SKM-1 (cell line): ENCODE results near the gene VN1R2.
"Not testable (repeated sequence)": the region's sequence is repeated elsewhere in the genome, so short reads cannot be mapped to it uniquely, and the experiment has no call there.

ENCODE experiments used
- DNase-seq: peaks from one replicate; lab custom pipeline; 2025; ENCODE audit not compliant: unreplicated experiment; lab: John Stamatoyannopoulos, UW

VN1R2 gene, protein sequence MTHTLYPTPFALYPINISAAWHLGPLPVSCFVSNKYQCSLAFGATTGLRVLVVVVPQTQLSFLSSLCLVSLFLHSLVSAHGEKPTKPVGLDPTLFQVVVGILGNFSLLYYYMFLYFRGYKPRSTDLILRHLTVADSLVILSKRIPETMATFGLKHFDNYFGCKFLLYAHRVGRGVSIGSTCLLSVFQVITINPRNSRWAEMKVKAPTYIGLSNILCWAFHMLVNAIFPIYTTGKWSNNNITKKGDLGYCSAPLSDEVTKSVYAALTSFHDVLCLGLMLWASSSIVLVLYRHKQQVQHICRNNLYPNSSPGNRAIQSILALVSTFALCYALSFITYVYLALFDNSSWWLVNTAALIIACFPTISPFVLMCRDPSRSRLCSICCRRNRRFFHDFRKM

DNA sequence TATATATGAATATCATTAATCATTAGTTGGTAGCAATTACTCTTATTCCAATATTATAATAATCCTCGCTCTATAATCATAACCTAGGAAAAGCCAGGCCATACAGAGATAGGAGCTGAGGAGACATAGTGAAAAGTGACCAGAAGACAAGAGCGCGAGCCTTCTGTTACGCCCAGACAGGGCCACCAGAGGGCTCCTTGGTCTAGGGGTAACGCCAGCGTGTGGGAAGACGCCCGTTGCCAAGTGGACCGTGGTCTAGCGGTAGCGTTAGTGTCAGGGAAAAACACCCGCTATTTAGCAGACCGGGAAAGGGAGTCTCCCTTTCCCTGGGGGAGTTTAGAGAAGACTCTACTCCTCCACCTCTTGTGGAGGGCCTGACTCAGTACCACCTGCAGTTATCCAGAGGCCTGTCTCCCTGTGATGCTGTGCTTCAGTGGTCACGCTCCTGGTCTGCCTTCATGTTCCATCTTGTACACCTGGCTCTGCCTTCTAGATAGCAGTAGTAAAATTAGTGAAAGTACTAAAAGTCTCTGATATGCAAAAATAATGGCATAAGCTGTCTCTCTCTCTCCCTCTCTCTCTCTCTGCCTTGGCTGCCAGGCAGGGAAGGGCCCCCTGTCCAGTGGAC lies at the start of gene VN1R2:
TSS of gene VN1R2 (plus strand) at position 578 of the 628 bp plus-strand sequence. CDS start 84 bp downstream, outside the sequence.
- DNase-seq = not testable (repeated sequence)

DNA sequence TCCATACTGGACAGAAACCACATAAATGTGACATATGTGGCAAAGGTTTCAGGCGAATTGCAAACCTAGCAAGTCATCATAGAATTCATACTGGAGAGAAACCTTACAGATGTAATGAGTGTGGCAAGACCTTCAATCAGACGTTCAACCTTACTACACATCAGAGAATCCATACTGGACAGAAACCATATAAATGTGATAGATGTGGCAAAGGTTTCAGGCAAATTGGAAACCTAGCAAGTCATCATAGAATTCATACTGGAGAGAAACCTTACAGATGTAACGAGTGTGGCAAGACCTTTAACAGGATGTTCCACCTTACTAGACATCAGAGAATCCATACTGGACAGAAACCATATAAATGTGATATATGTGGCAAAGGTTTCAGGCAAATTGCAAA lies 46.5 kb upstream of the VN1R2 start:
- not testable (repeated sequence) for DNase-seq

DNA sequence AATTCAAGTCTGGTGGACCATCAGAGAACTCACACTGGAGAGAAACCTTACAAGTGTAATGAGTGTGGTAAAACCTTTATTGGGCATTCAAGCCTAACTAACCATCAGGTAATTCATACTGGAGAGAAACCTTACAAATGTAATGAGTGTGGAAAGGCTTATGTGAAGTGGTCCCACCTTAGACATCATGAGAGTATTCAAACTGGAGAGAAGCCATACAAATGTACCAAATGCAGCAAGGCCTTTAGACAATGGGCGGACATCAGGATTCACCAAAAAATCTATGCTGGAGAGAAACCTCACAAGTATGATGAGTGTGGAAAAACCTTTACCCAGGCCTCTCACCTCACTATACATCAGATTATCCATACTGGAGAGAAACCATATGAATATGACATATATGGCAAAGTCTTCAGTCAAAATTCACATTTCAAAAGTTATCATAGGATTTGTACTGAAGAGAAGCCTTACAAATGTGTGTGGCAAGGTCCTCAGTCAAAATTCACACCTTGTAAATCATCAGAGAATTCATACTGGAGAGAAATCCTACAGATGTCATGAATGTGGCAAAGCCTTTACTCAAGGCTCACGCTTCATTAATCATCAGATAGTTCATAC lies 45.3 kb upstream of the VN1R2 start:
- no peak for DNase-seq

DNA sequence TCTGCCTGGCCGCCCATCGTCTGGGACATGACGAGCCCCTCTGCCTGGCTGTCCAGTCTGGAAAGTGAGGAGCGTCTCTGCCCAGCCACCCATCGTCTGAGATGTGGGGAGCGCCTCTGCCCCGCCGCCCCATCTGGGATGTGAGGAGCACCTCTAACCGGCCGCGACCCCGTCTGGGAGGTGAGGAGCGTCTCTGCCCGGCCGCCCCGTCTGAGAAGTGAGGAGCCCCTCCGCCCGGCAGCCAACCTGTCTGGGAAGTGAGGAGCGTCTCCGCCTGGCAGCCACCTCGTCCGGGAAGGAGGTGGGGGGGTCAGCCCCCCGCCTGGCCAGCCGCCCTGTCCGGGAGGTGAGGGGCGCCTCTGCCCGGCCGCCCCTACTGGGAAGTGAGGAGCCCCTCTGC lies 35.4 kb upstream of the VN1R2 start:
- not testable (repeated sequence) for DNase-seq

DNA sequence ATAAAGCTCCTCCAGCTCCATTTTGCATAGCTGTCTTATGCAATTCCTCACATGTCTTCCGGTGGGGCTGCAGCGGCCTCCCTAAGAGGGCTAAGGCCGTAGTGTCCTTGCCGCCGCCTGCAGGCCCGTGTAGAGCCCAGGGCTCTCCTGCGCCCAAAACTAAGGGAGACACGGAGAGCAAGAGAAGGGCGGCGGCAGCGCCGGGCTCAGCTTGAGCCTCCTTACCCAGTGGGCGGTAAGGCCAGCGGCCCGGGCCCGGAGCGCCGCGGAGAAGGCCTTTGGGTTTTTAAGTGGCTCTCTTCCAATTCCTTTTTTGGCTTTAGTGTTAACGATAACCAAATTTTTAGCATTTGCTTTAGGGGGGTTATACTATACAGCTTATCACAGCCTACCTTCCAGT lies 33.5 kb upstream of the VN1R2 start:
- no peak for DNase-seq

DNA sequence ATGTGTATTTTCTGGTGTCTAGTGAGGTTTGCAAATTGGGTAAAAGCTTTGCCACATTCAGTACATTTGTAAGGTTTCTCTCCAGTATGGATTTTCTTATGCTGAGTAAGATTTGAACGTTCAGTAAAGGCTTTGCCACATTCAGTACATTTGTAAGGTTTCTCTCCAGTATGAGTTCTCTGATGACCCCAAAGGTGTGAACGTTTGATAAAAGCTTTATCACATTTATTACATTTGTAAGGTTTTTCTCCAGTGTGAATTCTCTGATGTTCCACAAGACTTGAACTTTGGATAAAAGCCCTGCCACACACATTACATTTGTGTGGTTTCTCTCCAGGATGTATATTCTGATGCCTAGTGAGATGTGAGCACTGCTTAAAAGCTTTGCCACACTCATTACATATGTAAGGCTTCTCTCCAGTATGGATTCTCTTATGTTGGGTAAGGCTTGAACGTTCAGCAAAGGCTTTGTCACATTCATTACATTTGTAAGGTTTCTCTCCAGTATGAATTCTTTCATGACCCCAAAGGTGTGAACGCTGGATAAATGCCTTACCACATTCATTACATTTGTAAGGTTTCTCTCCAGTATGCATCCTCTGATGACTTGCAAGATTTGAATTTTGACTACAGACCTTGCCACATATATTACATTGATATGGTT lies 20.8 kb upstream of the VN1R2 start:
- no peak for DNase-seq

DNA sequence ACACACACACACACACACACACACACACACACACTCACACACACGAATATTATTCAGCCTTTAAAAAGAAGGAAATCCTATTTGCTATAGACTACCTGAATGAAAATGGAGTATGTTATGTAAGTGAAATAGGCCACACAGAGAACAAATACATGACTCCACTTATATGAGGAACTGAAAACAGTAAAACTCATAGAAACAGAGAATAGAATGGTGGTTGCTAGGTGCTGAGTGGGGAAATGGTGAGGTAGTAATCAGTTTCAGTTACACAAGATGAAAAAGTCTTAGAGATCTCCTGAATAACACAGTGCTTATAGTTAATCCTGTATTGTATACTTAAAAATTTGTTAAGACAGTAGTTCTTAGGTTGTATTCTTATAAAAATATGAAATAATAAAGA lies 11.6 kb upstream of the VN1R2 start:
- no peak for DNase-seq

DNA sequence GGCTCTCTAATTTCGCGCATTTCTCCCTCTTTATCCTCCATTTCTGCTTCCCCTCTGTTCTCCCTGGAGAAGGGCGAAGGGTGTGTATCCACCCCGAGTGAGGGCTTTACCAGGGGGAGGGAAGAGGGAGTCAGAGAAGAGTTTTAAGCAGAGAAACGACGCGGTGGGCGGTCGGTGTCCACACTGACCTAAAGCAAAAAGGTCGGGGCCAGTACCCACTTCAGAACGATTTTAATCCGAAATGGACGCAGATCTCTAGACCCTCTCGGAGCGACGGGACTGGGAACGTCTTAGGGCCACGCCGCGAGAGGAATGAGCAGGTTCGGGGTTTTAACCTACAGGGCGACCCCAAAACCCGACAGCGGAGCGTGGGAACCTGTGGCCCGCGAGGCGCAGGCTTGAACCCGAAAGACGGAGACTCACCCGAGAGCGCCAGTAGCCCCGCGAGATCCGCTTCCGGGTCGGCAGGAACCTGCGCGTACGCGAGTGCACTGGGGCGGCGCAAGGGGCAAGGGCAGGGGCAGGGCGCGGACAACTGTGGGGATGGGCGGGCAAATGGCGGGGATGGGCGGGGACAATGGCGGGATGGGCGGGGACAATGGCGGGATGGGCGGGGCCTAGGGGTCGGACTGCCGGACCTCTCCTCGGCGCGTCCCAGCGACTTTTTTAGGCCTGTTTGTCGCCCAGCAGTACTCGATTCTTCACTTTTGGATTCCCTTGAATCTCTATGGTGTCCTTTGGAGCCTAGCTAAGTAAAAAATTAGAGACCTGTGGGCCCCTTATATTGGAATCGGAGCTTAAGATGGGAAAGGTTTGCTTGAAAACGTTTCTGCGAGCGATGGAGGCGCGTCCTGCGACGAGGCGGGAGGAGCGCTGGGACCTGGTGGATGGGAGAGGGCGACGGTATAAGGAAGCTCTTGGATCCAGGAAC lies 3.4 kb upstream of the VN1R2 start, which contains the start of gene ZNF677:
TSS of gene ZNF677 (minus strand) at position 463 of the 931 bp plus-strand sequence. CDS start 3,323 bp downstream, outside the sequence.
- peak; percentile 0 for DNase-seq

DNA sequence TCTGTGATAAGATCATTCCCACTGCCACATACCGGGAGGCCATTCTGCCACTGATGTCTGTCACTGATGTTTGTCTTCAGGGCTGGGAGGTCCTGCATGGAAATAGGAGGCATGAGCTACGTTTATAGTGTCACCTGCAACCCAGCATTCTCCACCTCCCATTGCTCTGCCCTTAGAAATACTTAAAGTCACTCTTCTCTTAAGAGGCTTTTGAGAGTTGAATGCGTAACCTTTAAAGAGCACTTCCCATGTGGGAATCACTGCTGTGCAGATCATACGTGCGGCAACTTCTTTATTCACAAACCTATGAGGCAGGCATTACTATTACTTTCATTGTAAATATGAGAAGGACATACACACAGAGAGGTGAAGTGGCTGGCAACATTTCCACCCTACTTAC lies 9.5 kb downstream of the VN1R2 start, which contains the start of gene VN1R4:
TSS of gene VN1R4 (minus strand) at position 101 of the 400 bp plus-strand sequence. CDS start at position 43, 58 bp downstream.
- not testable (repeated sequence) for DNase-seq

DNA sequence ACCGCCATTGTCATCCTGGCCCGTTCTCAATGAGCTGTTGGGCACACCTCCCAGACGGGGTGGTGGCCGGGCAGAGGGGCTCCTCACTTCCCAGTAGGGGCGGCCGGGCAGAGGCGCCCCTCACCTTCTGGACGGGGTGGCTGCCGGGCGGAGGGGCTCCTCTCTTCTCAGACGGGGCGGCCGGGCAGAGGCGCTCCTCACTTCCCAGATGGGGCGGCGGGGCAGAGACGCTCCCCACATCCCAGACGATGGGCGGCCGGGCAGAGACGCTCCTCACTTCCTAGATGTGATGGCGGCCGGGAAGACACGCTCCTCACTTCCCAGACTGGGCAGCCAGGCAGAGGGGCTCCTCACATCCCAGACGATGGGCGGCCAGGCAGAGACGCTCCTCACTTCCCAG lies 11.8 kb downstream of the VN1R2 start:
- not testable (repeated sequence) for DNase-seq

DNA sequence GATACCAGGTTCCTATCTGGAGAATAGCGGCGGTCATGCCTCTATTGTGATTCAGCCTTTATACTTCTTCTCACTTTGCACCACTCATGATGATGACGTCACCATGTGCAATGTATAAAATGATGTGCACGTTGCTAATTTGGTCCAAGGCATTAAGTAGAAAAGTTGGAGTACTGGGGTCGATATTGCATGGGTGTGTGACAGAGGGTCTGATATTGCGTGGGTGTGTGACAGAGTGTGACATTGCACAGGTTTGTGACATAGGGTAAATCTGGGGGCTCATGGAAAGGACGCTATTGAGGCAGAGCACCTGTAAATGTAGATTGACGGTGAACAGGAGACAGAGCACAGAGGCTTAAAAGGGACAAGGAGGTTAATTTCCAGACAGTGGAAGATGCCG lies 14.0 kb downstream of the VN1R2 start:
- no peak for DNase-seq

DNA sequence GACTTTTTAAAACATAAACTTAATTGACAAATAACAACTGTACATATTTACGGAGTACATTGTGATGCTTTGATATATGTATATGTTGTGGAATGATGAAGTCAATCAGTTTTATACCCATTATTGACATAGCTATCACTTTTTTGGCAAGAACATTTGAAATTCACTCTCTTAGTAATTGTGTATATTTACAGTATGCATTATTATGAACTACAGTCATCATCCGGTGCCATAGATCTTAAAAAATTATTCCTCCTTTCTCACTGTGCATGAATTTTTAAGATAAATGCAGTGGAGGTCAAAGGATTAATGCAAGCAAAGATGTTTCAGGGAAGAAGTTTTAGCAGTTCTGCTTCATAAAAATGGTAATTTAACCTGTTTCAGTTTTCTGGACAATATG lies 17.4 kb downstream of the VN1R2 start:
- no peak for DNase-seq

DNA sequence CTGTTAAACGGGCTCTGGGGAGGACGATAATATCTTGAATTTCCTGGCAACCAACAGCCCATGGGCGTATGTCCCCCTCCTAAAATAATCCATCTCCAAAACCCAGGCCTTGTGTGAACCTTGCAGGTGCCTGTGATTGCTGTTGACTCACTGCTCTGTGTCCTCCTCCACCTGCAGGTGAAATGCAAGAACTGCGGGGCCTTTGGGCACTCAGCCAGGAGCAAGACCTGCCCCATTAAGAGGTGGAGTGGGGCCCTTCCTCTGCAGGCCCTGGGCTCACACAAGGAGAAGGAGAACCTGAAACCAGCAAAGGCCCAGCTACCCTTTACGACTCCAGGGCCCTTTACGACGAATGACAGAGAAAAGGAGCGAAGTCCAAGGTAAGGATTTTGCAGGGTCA lies 23.9 kb downstream of the VN1R2 start:
- not testable (repeated sequence) for DNase-seq

DNA sequence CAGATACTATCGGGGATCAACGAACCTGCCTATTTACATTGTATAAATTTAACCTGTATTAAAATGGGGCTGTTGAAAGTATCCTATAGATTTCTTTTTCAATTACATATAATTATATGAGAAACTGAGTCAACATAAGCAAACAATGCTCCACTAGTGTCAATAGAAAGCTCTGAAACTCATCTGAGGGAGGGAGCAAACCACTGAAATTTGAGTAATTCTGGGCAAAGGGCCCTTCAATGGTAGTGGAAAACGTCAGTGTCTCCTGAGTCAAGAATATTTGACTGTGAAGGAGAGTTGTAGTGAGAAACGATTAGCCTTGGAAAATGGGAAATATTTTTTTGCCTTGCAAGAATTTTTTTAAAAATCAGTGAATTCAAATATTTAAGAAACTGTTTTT lies 27.0 kb downstream of the VN1R2 start:
- DNase-seq = no peak

DNA sequence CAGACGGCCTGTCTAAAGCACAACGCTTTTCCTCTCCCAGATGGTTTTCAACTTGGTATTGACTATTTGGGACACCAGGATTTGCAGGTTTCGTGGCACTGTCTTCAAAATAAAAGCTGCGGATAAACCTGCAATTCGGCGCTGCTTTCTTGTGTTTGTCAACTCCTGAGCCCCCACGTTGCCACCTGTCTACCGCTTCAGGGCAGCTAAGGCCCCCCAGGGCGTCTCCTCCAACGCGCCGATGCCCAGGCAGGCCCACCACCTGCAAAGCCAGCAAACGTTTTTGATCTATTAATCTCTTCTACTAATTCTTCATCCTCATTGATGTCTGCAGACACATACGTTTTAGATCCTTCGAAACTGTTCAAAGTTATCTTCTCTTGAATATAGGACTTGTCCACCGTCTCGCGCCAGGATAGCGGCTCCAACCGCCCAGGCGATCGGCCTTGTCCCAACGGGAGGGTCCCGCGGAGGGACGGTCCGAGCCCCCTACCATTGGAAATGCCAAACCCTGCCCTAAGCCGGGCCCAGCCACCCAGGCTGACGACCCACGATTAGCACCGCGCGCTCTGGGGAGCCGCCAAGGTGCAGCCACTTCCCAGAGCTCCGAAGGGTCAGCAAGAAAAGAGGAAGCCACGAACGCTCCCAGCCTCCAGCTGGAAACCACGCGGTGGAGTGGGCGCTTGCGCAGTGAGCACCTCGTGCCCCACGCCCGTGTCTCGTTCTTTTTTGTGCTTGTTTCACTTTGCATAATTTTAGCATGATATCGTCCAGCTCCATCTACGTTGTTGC lies 32.9 kb downstream of the VN1R2 start:
- no peak for DNase-seq

DNA sequence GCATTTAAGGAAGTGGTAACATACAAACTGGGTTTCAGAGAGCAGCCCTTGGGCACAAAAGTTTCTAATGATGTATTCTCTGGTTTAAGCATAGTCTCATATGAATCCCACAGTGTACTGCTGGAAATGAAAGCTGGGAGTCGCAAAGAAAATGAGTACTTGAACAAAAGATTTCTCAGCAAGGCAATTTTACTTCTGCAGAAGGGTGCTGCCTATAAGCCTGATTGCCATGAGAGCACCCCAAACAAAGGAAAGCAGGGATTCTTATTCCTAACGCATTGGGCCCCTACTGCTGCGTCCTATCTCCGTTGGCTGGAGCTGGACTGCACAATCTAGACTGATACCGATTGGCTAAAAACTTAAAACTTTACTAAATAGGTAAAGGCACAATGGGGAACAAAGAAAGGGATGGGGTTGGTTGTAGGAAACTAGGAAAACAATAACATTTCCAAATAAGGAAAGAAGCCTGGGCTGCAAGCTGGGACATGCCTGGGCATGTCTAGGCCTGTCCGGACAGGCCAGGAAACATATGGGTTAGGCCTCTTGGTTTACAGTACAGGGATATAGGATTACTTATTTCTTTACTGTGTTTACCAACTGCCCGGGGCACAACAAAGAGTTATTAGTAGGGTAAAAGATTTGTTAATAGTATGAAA lies 36.8 kb downstream of the VN1R2 start:
- DNase-seq = no peak

DNA sequence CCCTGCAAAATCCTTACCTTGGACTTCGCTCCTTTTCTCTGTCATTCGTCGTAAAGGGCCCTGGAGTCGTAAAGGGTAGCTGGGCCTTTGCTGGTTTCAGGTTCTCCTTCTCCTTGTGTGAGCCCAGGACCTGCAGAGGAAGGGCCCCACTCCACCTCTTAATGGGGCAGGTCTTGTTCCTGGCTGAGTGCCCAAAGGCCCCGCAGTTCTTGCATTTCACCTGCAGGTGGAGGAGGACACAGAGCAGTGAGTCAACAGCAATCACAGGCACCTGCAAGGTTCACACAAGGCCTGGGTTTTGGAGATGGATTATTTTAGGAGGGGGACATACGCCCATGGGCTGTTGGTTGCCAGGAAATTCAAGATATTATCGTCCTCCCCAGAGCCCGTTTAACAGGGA lies 43.2 kb downstream of the VN1R2 start:
- DNase-seq = not testable (repeated sequence)

DNA sequence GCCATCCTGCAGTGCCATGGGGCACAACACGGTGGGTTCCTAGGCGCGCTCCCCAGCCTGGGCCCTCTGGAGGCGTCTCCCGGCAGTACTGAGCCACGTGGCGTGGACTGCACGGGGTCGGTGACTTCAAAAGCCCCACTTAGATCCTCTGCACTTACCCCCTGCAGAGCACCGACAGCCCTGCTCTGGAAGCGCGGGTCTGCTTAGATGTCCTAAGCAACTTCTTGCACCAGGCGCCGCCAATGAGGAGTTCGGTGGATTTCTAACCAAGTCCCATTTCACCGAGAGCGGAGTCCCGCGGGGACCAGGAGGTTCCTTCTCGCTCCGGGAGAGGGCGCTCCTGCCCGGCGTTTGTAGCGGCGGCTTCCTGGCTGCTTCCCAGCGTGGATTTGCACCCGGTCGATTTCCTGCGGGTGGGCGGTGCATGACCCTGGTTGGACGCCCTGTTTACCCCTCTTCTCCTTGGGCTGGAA lies 50.3 kb downstream of the VN1R2 start:
- DNase-seq = no peak
